ENCODE measurements around the gene KANSL1.
"Not testable (repeated sequence)": the region's sequence is repeated elsewhere in the genome, so short reads cannot be mapped to it uniquely, and the experiment has no call there.

KANSL1 gene

DNA sequence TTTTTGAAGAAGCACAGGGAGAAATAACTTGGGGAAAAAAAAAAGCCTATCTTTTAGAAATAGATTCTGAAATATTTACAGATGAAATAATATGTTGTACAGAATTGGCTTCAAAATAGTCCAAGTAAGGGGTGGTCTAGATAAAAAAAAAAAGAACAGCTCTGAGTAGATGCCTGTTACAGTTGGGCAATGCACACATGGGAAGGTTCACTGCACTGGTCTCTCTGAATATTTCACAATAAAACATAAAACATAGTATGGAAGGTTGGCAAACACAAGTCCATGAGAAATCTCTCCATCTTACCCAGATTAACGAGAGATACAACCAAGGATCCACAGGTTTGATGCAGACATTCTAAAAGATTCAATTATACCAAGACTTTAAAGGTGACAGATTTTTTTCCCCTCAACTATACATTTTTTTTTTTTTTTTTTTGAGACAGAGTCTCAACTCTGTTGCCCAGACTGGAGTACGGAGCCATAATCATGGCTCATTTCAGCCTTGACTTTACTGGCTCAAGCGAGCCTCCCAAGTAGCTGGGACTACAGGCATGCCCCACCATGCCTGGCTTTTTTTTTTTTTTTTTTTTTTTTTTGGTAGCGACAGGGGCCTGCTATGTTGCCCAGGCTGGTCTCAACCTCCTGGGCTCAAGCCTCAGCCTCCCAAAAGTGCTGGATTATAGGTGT, 58.0 kb downstream of the KANSL1 start:
- no peak for DNase-seq

- no peak for DNase-seq
Measured at GRCh38 chr17:46129302-46129701, 63.9 kb downstream of the KANSL1 start.

DNA sequence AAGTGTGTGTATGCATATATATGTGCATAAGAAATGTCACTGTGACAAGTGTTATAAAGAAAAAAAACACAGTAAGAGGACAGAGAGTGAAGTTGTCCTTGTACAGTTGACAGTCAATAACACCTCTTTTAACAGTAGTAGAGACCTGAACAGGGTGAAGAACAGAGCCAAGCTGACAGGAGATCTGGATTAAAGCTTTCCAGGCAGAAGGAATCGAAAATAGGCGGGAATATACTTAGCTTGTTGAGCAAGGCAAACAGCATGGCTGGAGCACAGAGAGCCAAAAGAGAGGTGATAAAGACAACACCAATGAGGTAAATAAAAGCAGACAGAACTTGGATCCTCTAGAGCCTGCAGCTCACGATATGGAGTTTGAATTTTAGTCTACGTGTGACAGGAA, 64.8 kb downstream of the KANSL1 start:
- no peak for DNase-seq

DNA sequence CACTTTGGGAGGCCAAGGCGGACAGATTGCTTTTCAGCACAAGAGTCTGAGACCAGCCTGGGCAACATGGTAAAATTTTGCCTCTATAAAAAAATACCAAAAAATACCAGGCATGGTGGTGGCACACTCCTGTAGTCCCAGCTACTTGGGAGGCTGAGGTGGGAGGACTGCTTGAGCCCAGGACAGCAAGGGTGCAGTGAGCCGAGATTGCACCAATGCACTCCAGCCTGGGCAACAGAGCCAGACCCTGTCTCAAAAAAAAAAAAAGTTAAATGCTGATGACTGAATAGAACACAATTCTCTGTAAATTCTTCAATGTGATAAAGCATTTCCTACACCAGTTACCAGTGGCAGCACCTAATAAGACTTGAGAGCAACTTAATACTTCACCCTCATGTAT, 65.7 kb downstream of the KANSL1 start:
- DNase-seq = no peak

- no peak for DNase-seq
Measured at GRCh38 chr17:46126840-46127239, 66.4 kb downstream of the KANSL1 start.

- no peak for DNase-seq
Measured at GRCh38 chr17:46125831-46126230, 67.4 kb downstream of the KANSL1 start.

GRCh38 chr17:46124695-46125592, 68.3 kb downstream of the KANSL1 start:
- DNase-seq = no peak

DNA sequence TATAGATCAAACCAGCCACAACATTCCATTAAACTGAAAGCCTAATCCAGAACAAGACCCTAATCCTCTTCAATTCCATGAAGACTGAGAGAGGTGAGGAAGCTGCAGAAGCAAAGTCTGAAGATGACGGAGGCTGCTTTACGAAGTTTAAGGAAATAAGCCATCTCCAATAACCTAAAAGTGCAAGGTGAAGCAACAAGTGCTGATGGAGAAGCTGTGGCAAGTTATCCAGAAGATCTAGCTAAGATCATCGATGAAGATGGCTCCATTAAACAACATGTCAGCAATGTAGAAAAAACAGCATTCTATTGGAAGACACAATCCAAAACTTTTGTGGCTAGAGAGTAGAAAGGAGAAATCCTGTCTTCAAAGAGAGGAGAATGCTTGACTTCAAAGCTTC, 69.6 kb downstream of the KANSL1 start:
- DNase-seq = no peak

DNA sequence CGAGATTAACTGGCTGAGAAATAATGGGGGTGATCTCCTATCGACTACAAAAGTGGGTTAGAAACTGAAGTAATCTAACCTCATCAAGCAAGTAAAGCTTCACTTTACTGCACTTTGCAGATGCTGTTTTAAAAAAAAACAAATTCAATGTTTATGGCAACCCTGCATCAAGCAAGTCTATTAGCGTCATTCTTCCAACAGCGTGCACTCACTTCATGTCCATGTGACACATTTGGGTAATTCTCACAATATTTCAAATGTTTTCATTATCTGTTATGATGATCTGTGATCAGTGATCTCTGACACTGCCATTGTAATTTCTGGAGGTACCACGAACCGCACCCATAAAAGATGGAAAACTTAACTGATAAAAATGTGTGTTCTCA, 70.8 kb downstream of the KANSL1 start:
- DNase-seq = no peak

DNA sequence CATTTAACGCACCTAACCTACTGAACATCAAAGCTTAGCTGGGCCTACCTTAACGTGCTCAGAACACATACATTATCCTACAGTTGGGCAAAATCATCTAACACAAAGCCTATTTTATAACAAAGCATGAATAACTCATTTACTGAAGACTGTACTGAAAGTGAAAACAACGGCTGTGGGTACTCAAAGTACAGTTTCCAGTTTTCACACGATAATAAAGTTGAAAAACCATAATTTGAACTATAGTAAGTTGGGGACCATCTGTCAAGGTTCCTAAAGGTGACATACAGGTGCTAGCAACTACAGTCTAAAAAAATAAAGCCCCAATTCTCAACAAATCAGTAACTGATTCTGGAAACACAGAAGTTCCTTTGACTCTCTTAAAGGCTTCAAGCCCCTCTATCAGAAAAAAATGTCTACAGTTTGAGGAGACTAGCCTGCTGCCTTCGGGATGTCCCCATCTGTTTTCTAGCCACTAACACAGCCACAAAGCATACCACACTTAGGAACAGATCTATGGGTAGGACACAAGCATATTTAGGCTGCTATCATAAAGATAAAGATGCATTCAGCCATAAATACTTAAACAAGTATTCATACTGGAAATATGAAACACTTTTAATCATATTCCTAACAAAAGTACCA, 71.3 kb downstream of the KANSL1 start:
- no peak for DNase-seq

- DNase-seq = no peak
Measured at GRCh38 chr17:46121165-46121764, 72.0 kb downstream of the KANSL1 start.

GRCh38 chr17:46120537-46120936, 72.7 kb downstream of the KANSL1 start:
- no peak for DNase-seq

DNA sequence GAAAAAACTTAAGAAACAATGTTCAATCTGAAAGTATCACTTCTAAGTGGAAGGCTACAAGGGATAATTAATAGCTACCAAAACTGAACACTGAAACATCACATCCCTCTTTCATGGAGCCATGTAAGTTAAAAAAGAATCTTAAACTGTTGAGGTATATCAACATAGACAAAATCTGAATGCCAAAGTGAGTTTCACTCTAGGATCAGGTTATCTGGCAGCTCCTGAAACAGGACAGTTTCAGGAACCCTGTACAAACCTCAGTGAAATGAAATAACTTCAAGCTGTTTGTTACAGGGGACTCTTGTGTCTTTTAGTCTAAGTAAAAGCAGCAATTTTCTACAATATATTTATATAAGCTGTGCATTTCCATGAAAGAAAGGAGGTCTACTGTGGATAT, 73.2 kb downstream of the KANSL1 start:
- no peak for DNase-seq

DNA sequence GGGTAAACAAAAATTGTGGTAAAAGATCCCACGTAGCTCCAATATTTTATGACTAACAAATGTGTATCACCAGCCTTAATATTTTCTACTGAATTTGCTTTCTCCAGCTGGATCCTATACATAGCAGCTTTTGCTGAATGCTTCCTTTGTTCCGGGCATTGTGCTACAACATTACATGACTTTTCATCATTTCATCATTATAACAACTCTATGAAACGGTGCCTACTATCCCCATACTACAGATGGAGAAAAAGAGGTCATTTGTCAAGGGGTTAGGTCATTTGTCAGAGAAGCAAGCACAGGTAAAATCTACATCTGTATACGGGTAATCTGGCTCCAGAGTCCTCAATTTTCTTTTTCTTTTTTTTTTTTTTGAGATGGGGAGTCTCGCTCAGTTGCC, 74.3 kb downstream of the KANSL1 start:
- DNase-seq = no peak

- DNase-seq = no peak
Measured at GRCh38 chr17:46117850-46118696, 75.2 kb downstream of the KANSL1 start.

GRCh38 chr17:46117117-46117516, 76.1 kb downstream of the KANSL1 start:
- DNase-seq = no peak

GRCh38 chr17:46115699-46116098, 77.5 kb downstream of the KANSL1 start:
- no peak for DNase-seq

DNA sequence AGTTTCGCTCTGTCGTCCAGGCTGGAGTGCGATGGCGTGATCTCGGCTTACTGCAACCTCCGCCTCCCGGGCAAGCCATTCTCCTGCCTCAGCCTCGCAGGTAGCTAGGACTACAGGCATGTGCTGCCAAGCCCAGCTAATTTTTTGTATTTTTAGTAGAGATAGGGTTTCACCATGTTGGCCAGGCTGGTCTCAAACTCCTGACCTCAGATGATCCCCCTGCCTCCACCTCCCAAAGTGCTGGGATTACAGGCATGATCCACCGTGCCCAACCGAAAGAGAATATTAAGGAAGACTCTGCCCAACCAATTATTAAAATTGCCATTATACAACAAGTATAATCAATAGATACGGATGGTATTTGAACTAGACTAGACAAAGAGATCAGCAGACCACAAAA, 82.0 kb downstream of the KANSL1 start:
- not testable (repeated sequence) for DNase-seq

DNA sequence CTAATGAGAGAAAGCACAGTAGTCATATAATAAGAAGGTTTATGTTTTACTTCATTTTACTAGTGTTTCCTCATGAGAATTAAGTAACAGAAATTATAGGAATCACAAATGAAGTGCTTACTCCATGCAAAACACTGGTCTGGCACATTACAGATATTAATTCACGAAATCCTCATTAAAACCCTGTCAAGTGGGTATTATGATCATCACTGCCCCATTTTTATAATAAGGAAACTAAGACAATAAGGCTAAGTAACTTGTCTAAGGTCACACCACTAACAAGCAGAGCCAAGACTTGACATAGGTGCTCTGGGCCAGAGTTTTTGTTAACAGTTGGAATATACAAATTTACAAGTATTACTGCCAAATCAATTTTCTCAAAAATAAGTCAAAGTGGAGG, 83.0 kb downstream of the KANSL1 start:
- no peak for DNase-seq

DNA sequence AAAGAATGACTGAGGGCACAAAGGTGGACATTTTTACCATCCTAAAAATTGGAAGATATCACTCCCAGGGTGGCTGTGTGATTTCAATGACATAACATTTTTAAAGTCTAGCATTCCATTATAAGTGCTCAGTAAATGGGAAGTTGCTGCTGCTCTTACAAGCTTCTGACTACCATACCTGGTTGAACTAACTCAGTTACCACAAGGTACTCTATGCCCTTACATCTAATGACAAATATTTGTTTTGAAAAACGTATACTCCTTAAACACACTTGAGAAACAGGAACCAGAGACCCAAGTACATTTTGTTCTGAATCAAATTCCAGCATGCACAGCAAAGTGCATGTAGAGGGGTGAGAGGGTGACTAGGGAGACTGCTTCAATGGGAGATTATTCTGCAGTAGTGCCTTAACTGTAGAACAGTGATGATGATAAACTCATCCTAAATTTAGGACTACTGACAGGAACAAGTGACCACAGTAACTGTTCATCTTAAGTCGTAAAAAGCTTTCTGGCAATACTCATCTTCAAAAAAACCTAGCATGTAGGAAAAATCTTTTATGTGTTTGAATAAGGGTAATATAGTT, 83.5 kb downstream of the KANSL1 start:
- DNase-seq = no peak

- DNase-seq = no peak
Measured at GRCh38 chr17:46108550-46109110, 84.6 kb downstream of the KANSL1 start.

DNA sequence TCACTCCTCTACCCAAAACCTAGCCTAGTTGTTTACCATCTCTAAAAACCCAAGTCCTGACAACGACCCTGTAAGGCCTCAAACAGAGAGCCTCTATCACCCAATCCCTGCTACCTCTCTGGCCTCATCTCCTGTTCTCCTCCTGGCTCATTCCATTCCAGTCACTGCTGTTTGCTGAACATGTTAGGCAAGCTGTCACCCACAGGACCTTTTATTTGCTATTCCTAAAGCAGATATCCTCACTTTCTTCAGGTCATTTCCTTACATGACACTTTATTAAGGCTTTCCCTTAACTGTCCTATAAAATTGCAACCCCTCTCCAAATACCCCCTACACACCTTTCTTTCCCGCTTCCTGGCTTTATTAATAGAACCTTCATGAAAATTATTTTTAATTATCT, 85.1 kb downstream of the KANSL1 start:
- no peak for DNase-seq

Data from activated CD4-positive, alpha-beta T cell treated with anti-CD3 and anti-CD28 coated beads for 1 hour (primary cell).